ENCODE results near the gene UROC1. TPM values are rescaled to one million over a fixed set of nuclear protein-coding genes. Genes with fewer than 3 reads are reported as not detected.

Gene UROC1
- total RNA-seq, 6 donors from 2014 or later, result not detected

DNA sequence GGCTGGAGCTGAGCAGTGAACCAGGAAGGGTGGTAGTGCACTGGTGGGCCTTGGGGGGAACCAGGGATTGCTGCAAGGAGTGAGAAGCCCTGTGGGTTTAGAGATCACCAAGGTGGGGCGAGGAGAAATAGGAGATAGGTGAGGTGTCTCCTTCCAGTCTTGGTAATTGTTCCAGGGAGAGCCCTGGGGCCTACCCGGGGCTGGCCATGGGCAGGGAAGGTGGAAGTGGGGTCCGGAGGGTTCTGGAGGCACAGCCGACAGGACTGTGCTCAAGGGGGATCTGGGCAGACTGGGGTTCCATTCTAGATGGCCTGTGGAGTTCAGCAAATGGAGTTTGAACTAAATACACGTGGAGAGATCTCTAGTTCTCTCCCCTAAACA is 10.8 kb upstream of the UROC1 start:
- Histone ChIP-seq H3K36me3 (no peaks in the 10 kb centered on the region), H3K27ac (peak overlapping the region in 3 of 4 donors; percentile 53 to 79 (median 78)), H3K9me3 (no peaks in the 10 kb centered on the region), H3K27me3 (peaks cover 0 to 11% (median 3%) of the 10 kb centered on the region in 4 donors), H3K4me3 (no peak overlapping the region), H3K4me1 (peaks cover 9 to 22% (median 17%) of the 10 kb centered on the region in 4 donors)
- no peak for ATAC-seq (ENCODE audit: low FRiP score in 2 of 2)
- DNase-seq, result no peak
- 72 to 93% methylated on average over 5 of the region's 5 CpGs for WGBS, 2 donors
- TF ChIP-seq EP300 (IDR thresholded peaks at IDR 0.05) (no peak), POLR2AphosphoS5 (IDR thresholded peaks at IDR 0.05) (no peak), POLR2A (IDR thresholded peaks at IDR 0.05) (no peak)
- TF ChIP-seq, protein P1, sequence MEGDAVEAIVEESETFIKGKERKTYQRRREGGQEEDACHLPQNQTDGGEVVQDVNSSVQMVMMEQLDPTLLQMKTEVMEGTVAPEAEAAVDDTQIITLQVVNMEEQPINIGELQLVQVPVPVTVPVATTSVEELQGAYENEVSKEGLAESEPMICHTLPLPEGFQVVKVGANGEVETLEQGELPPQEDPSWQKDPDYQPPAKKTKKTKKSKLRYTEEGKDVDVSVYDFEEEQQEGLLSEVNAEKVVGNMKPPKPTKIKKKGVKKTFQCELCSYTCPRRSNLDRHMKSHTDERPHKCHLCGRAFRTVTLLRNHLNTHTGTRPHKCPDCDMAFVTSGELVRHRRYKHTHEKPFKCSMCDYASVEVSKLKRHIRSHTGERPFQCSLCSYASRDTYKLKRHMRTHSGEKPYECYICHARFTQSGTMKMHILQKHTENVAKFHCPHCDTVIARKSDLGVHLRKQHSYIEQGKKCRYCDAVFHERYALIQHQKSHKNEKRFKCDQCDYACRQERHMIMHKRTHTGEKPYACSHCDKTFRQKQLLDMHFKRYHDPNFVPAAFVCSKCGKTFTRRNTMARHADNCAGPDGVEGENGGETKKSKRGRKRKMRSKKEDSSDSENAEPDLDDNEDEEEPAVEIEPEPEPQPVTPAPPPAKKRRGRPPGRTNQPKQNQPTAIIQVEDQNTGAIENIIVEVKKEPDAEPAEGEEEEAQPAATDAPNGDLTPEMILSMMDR (IDR thresholded peaks at IDR 0.05), result no peak

DNA sequence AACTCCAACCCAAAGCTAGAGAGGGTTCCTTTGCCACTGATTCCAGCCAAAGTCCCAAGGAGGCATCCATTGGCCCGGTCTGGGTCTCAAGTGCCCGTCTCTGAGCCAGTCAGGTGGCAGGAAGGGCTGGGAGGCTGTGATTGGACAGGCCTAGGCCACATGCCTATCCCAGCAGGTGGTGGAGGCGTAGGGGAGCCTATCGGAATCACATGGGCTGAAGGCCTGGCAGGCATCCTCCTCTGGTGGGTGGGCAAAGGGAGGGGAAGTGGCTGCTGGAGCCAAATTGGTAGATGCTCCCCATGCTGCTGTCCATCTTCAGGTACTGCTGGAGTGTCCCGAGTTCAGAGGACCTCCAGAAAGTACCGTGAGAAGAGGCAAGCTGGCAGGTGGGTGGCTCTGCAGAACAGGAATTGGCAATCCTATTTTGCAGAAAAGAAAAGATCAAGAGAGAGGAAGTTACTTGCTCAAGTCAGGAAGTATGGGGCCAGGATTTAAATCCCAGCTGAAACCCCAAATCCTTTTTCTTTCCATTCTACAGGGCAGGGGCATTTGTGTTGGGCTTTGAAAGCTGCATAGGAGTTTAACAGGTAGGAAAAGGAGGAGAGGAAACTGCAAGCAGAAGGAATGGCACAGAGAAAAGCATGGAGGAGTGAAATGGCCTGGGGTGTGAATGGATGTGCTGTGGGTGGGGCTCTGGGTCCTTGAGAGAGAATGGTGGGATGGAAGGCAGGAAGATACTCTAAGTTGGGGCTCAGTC is 10.1 kb upstream of the UROC1 start:
- Histone ChIP-seq H3K9me3 (no peaks in the 10 kb centered on the region), H3K4me1 (peaks cover 9 to 22% (median 17%) of the 10 kb centered on the region in 4 donors), H3K4me3 (no peak overlapping the region), H3K36me3 (no peaks in the 10 kb centered on the region), H3K27me3 (peaks cover 0 to 11% (median 3%) of the 10 kb centered on the region in 4 donors), H3K27ac (no peak overlapping the region)
- DNase-seq (no peak), ATAC-seq (ENCODE audit: low FRiP score in 2 of 2) (no peak)
- no peak for TF ChIP-seq POLR2A (IDR thresholded peaks at IDR 0.05)
- WGBS, 2 donors, result 64 to 80% methylated on average over 5 to 6 of the region's 6 CpGs

DNA sequence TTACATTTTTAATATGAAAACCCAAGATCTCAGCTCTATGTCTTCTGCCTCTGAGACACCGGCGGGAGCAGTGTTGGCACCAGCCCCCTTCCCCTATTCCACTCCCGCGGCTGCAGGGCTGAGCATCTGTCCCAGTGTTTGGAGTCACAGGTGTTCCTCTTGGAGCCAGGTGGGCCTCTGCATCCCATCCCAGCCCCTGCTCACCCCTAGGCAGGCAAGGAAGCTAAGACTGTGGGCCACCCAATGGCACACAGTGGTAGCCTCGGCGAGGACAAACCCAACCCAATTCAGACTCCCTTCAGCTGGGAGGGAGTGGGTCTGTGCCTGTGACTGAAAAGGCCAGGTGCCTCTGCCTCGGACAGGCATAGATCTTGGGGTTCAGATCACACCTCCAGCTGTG is 9.4 kb upstream of the UROC1 start:
- Histone ChIP-seq H3K4me3 (no peak overlapping the region), H3K9me3 (no peaks in the 10 kb centered on the region), H3K27me3 (peaks cover 0 to 11% (median 3%) of the 10 kb centered on the region in 4 donors), H3K27ac (no peak overlapping the region), H3K4me1 (peaks cover 9 to 26% (median 17%) of the 10 kb centered on the region in 4 donors), H3K36me3 (no peaks in the 10 kb centered on the region)
- TF ChIP-seq EP300 (IDR thresholded peaks at IDR 0.05) (no peak), POLR2AphosphoS5 (IDR thresholded peaks at IDR 0.05) (no peak), POLR2A (IDR thresholded peaks at IDR 0.05) (no peak)
- TF ChIP-seq, protein P1 (IDR thresholded peaks at IDR 0.05), result no peak
- DNase-seq, result no peak
- 85% methylated on average over 6 to 7 of the region's 7 CpGs for WGBS, 2 donors
- no peak for ATAC-seq (ENCODE audit: low FRiP score in 2 of 2)

DNA sequence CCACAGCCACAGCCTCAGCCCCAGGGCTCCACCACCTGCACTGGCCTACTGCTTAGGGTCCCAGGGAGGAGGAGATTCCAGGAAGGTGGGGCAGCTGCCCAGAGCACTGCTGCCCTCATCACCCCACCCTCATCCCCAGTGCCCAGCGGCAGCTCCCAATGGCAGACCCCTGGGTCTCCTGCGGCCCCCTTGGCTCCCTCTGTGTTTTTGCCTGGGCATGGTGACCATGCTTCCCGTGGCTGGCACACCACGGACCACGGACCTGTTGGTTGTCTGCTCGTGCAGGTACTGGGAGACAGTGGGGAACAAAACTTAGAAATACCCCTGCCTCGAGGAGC is 9.1 kb upstream of the UROC1 start:
- DNase-seq, result no peak
- peaks cover 9 to 26% (median 17%) of the 10 kb centered on the region in 4 donors for H3K4me1 ChIP-seq
- WGBS, 2 donors, result 81% methylated on average over 7 of the region's 7 CpGs; no CpG with 5 or more reads in 1 of the 2 donors

DNA sequence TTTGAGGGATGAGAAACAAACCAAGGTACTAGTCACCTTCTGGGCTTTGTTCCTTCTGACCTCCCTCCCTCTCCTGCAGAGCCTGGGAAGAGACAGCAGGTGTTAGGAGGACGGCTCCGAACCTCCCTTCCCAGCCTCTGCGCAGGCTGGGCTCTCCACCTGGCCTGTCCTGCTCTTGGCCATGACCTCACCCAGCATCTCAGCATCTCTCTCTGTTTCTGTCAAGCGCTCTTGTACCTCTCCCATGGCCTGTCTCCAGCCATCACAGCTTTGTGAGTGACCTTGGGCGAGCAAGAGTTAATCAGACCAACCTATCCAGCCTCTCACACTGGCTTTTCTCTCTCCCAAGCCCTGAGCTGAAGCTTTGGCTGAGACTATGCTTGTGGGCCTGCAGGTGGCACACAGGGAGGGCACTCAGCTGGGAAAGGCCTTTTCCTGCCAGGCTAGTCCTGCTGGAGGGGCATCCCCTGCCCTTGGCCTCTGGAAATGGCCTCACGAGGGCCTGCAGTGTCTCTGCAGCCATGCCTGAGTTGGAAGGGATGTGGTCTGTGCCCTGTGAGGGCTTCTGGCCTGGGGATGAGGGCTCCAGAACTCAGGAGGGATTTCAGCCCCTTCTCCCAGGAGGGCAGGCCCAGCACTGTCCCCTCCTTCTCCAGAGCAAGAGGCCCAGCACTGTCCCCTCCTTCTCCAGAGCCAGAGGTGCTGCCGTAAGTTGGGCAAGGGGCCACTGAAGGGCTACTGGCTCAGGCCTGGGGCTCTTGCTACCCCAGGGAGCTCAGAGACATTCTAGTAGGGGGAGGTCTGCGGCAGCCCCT is 8.5 kb upstream of the UROC1 start:
- H3K27me3 ChIP-seq, result peaks cover 0 to 11% (median 3%) of the 10 kb centered on the region in 4 donors
- WGBS, 2 donors, result 92 to 93% methylated on average over 6 to 8 of the region's 8 CpGs
- H3K9me3 ChIP-seq, result no peaks in the 10 kb centered on the region
- no peaks in the 10 kb centered on the region for H3K36me3 ChIP-seq
- no peak for TF ChIP-seq POLR2AphosphoS5 (IDR thresholded peaks at IDR 0.05)
- no peak for TF ChIP-seq POLR2A (IDR thresholded peaks at IDR 0.05)
- TF ChIP-seq EP300 (IDR thresholded peaks at IDR 0.05), result no peak
- TF ChIP-seq, protein P1 (IDR thresholded peaks at IDR 0.05), result no peak
- H3K4me1 ChIP-seq, result peaks cover 9 to 26% (median 17%) of the 10 kb centered on the region in 4 donors
- ATAC-seq (ENCODE audit: low FRiP score in 2 of 2) (no peak), DNase-seq (no peak)
- no peak overlapping the region for H3K27ac ChIP-seq
- H3K4me3 ChIP-seq, result no peak overlapping the region

More for the DNA sequence above, 9.1 kb upstream of the UROC1 start:
- H3K36me3 ChIP-seq, result no peaks in the 10 kb centered on the region
- H3K27ac ChIP-seq, result no peak overlapping the region
- H3K27me3 ChIP-seq, result peaks cover 0 to 11% (median 3%) of the 10 kb centered on the region in 4 donors
- H3K4me3 ChIP-seq, result no peak overlapping the region
- no peaks in the 10 kb centered on the region for H3K9me3 ChIP-seq
- no peak for ATAC-seq (ENCODE audit: low FRiP score in 2 of 2)
- TF ChIP-seq, protein P1 (IDR thresholded peaks at IDR 0.05), result no peak
- TF ChIP-seq POLR2A (IDR thresholded peaks at IDR 0.05) (no peak), POLR2AphosphoS5 (IDR thresholded peaks at IDR 0.05) (no peak), EP300 (IDR thresholded peaks at IDR 0.05) (no peak)

All from upper lobe of left lung (tissue), 6 donors.